Sigmoid colon (tissue), 7 donors: Measurements from ENCODE around the gene ACP5. TPM values are rescaled to one million over a fixed set of nuclear protein-coding genes. Genes with fewer than 3 reads are reported as not detected.
A peak's percentile ranks its signal among the peaks of the same experiment; 100 is the strongest.

ENCODE experiments used
- DNase-seq: peaks from one replicate; pipeline ENCODE4 v3.0.0-alpha.2; 2019
- H3K27ac ChIP-seq, 4 donors: fragments of 200-600 bp; sonication (generic); one replicate each; pipeline ENCODE4 v1.5.1; 2016 to 2019; ENCODE audit warnings: mild to moderate bottlenecking in 1 of 4
- H3K27me3 ChIP-seq, 3 donors: fragments of 200-600 bp; sonication (generic); one replicate each; pipeline ENCODE4 v1.5.1; 2019; ENCODE audit warnings: mild to moderate bottlenecking in 1 of 3
- H3K36me3 ChIP-seq, 4 donors: fragments of 200-600 bp; sonication (generic); one replicate each; pipeline ENCODE4 v1.5.1; 2016 to 2019
- H3K4me1 ChIP-seq, 4 donors: fragments of 200-600 bp; sonication (generic); one replicate each; pipeline ENCODE4 v1.5.1; 2017 to 2019
- H3K4me3 ChIP-seq, 4 donors: fragments of 200-600 bp; sonication (generic); one replicate each; pipeline ENCODE4 v1.5.1; 2017 to 2019; ENCODE audit warnings: mild to moderate bottlenecking in 2 of 4, moderate library complexity in 1 of 4
- H3K9me3 ChIP-seq, 4 donors: fragments of 200-600 bp in 3 of 4; sonication (generic) in 3 of 4; one replicate each; pipeline versions ENCODE4 v1.5.1 to v1.6.1; 2013 to 2019
- CTCF ChIP-seq, 4 experiments: fragments of 450-650 bp in 3 of 4; fragments of 200-600 bp in 1 of 4; IDR thresholded peaks; one replicate each; pipeline ENCODE4 v1.5.1; 2016 to 2019; ENCODE audit warnings: antibody characterized with exemption in 4 of 4, mild to moderate bottlenecking in 3 of 4, moderate library complexity in 2 of 4
- EP300 ChIP-seq, 4 donors: sonication (generic); formaldehyde crosslinking; IDR thresholded peaks; one replicate each; pipeline ENCODE4 v1.6.1; 2017; ENCODE audit warnings: antibody characterized with exemption in 4 of 4
- POLR2A ChIP-seq, 2 donors: fragments of 450-650 bp; IDR thresholded peaks; one replicate each; pipeline ENCODE4 v1.6.1; 2016; ENCODE audit warnings: antibody characterized with exemption in 2 of 2, mild to moderate bottlenecking in 2 of 2, moderate library complexity in 2 of 2
- POLR2AphosphoS5 ChIP-seq, 4 donors: sonication (generic); formaldehyde crosslinking; IDR thresholded peaks; one replicate each; pipeline ENCODE4 v1.6.1; 2017; ENCODE audit warnings: antibody characterized with exemption in 4 of 4
- WGBS, 2 donors: extraction: QIAGEN DNeasy Blood & Tissue Kit; methylation state at CpG; one replicate each; pipeline ENCODE4 v1.1.7; 2013; 5-methylcytosine and 5-hydroxymethylcytosine counted together
- intact Hi-C: fragments of 100-400 bp; cut with DNase I; formaldehyde crosslinking; loops from one replicate; pipeline ENCODE4 v1.15.1; 2023
- polyA plus RNA-seq, 3 donors: library from polyadenylated mRNA; stranded (reverse); fragments of 200-250 nt; gene quantifications; one replicate each; pipeline ENCODE4 v1.2.3, GENCODE V29; 2013
- total RNA-seq, 4 donors: library from RNA; depleted of rRNA; stranded (reverse); fragments of >200 nt; gene quantifications; one replicate each; pipeline ENCODE4 v1.1.0, GENCODE V29; 2016
- donor health status: healthy with polysubstance abuse.
- donor health status: Bipolar disorder and iron deficiency.
- donor health status: healthy.

The ACP5 gene
- total and polyA plus RNA-seq, 7 donors, result 7.6 to 266 (median 23.5) TPM

- no peak for DNase-seq
- Histone ChIP-seq H3K36me3 (peaks cover 41 to 81% (median 55%) of the 10 kb centered on the region in 4 donors), H3K27ac (peak overlapping the region; percentile 87 to 99 (median 98)), H3K27me3 (no peaks in the 10 kb centered on the region), H3K4me1 (peaks cover 0 to 69% (median 49%) of the 10 kb centered on the region in 4 donors), H3K9me3 (no peaks in the 10 kb centered on the region), H3K4me3 (no peak overlapping the region)
- 87 to 95% methylated on average over 8 of the region's 8 CpGs for WGBS, 2 donors
- TF ChIP-seq POLR2A (IDR thresholded peaks at IDR 0.05) (no peak), POLR2AphosphoS5 (IDR thresholded peaks at IDR 0.05) (peak in 3 of 4 donors; percentile 36 to 51 (median 49)), EP300 (IDR thresholded peaks at IDR 0.05) (no peak), CTCF (IDR thresholded peaks at IDR 0.05) (no peak)
- intact Hi-C loops, result no loop called here
Observed at GRCh38 chr19:11550265-11550664, 27.2 kb downstream of the ACP5 start.

GRCh38 chr19:11549386-11549953 lies 28.0 kb downstream of the ACP5 start:
- Histone ChIP-seq H3K36me3 (peaks cover 41 to 82% (median 53%) of the 10 kb centered on the region in 4 donors), H3K27me3 (no peaks in the 10 kb centered on the region), H3K4me1 (peaks cover 0 to 77% (median 56%) of the 10 kb centered on the region in 4 donors), H3K4me3 (no peak overlapping the region), H3K27ac (peak overlapping the region; percentile 87 to 99 (median 98)), H3K9me3 (no peaks in the 10 kb centered on the region)
- WGBS, 2 donors, result 92 to 93% methylated on average over 24 of the region's 24 CpGs
- DNase-seq, result no peak
- intact Hi-C loops, result no loop called here
- TF ChIP-seq EP300 (IDR thresholded peaks at IDR 0.05), result no peak
- TF ChIP-seq POLR2AphosphoS5 (IDR thresholded peaks at IDR 0.05), result peak; percentile 23 to 75 (median 52)
- TF ChIP-seq CTCF (IDR thresholded peaks at IDR 0.05), result no peak
- no peak for TF ChIP-seq POLR2A (IDR thresholded peaks at IDR 0.05)

- WGBS, 2 donors, result 86 to 91% methylated on average over 14 of the region's 14 CpGs
- Histone ChIP-seq H3K27ac (peak overlapping the region; percentile 2 to 99 (median 98)), H3K4me3 (no peak overlapping the region), H3K9me3 (no peaks in the 10 kb centered on the region), H3K4me1 (peaks cover 0 to 90% (median 65%) of the 10 kb centered on the region in 4 donors), H3K36me3 (peaks cover 37 to 82% (median 42%) of the 10 kb centered on the region in 4 donors), H3K27me3 (no peaks in the 10 kb centered on the region)
- TF ChIP-seq POLR2A (IDR thresholded peaks at IDR 0.05), result no peak
- peak in 2 of 4 donors; percentile 15 to 30 for TF ChIP-seq POLR2AphosphoS5 (IDR thresholded peaks at IDR 0.05)
- TF ChIP-seq EP300 (IDR thresholded peaks at IDR 0.05), result no peak
- no peak for DNase-seq
- intact Hi-C loops, result no loop called here
Observed at GRCh38 chr19:11547929-11548700, 29.3 kb downstream of the ACP5 start.

- DNase-seq, result no peak
- no peaks in the 10 kb centered on the region for H3K9me3 ChIP-seq
- no peaks in the 10 kb centered on the region for H3K27me3 ChIP-seq
- 58 to 61% methylated on average over 3 of the region's 3 CpGs for WGBS, 2 donors
- TF ChIP-seq POLR2AphosphoS5 (IDR thresholded peaks at IDR 0.05) (peak in 2 of 4 donors; percentile 7 to 30), CTCF (IDR thresholded peaks at IDR 0.05) (no peak), EP300 (IDR thresholded peaks at IDR 0.05) (no peak)
- H3K27ac ChIP-seq, result peak overlapping the region; percentile 94 to 99 (median 98)
- peak overlapping the region; percentile 72 to 79 (median 74) for H3K4me3 ChIP-seq
- H3K4me1 ChIP-seq, result peaks cover 0 to 70% (median 56%) of the 10 kb centered on the region in 4 donors
- H3K36me3 ChIP-seq, result peaks cover 7 to 54% (median 10%) of the 10 kb centered on the region in 4 donors
- intact Hi-C loops, result loop anchor here (1.0 kb wide), 1 partner anchor 10 kb away; no protein-coding TSS in a partner anchor
Observed at GRCh38 chr19:11541238-11541637, 36.2 kb downstream of the ACP5 start.

GRCh38 chr19:11540645-11541044 lies 36.8 kb downstream of the ACP5 start:
- 64 to 81% methylated on average over 5 of the region's 5 CpGs for WGBS, 2 donors
- peaks cover 0 to 67% (median 56%) of the 10 kb centered on the region in 4 donors for H3K4me1 ChIP-seq
- TF ChIP-seq CTCF (IDR thresholded peaks at IDR 0.05) (no peak), EP300 (IDR thresholded peaks at IDR 0.05) (no peak), POLR2A (IDR thresholded peaks at IDR 0.05) (no peak), POLR2AphosphoS5 (IDR thresholded peaks at IDR 0.05) (no peak)
- H3K4me3 ChIP-seq, result peak overlapping the region; percentile 72 to 79 (median 74)
- H3K27ac ChIP-seq, result peak overlapping the region; percentile 94 to 99 (median 98)
- no peaks in the 10 kb centered on the region for H3K27me3 ChIP-seq
- no peaks in the 10 kb centered on the region for H3K9me3 ChIP-seq
- DNase-seq, result no peak
- intact Hi-C loops, result loop anchor here (1.0 kb wide), 1 partner anchor 11 kb away; no protein-coding TSS in a partner anchor
- peaks cover 2 to 48% (median 7%) of the 10 kb centered on the region in 4 donors for H3K36me3 ChIP-seq
